SH-SY5Y (cell line): Measurements from ENCODE around the gene RAB36.

Source experiments
- GATA2 ChIP-seq: IDR thresholded peaks from 2 replicates; pipeline ENCODE4 v1.6.1; 2011; ENCODE audit warnings: mild to moderate bottlenecking, low read depth, low read length
- GATA3 ChIP-seq: IDR thresholded peaks from 2 replicates; pipeline ENCODE4 v1.6.1; 2011; ENCODE audit warnings: low read depth, mild to moderate bottlenecking, low read length, moderate library complexity

DNA sequence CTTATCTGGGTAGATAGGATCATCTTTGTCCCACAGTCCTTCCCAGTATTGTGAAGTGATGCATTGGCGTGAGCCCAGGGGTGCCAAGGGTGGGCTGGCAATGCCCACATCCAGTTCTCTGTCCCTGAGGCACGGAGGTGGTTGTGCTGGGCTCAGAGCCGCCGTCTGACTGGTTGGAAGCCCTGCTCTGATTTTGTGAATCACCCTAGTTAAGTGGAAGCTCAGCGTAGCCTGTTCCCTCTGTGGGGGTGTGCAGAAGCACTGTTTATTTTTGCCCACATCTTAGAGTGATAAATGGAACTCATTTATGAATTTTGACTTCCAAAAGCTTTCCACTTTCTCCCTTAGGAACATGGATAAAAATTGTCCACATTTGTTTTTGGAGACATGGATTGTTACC is 48.6 kb downstream of the RAB36 start:
- TF ChIP-seq GATA2 = no peak
- no peak for TF ChIP-seq GATA3
